WERI-Rb-1 (cell line): ENCODE data around the gene ABLIM2.

Experiments
- DNase-seq: peaks from one replicate; pipeline ENCODE4 v3.0.0-alpha.2; 2020
- H3K27ac ChIP-seq: fragments of 250-450 bp; sonication (Bioruptor Pico); 2 replicates; pipeline ENCODE4 v1.5.1; 2020; ENCODE audit warnings: mild to moderate bottlenecking, moderate library complexity
- H3K27me3 ChIP-seq: fragments of 250-450 bp; sonication (Bioruptor Pico); 2 replicates; pipeline ENCODE4 v1.5.1; 2021; ENCODE audit warnings: mild to moderate bottlenecking, low read depth, moderate library complexity; ENCODE audit not compliant: insufficient read depth, severe bottlenecking
- H3K36me3 ChIP-seq: fragments of 250-450 bp; sonication (Bioruptor Pico); 2 replicates; pipeline ENCODE4 v1.5.1; 2020; ENCODE audit warnings: mild to moderate bottlenecking, moderate library complexity
- H3K4me3 ChIP-seq: 2 replicates; pipeline ENCODE4 v1.5.1; 2011; ENCODE audit warnings: low read depth, mild to moderate bottlenecking, control low read depth, low read length
- H3K9me3 ChIP-seq: fragments of 250-450 bp; sonication (Bioruptor Pico); 2 replicates; pipeline ENCODE4 v1.5.1; 2021; ENCODE audit warnings: mild to moderate bottlenecking, moderate library complexity; ENCODE audit not compliant: severe bottlenecking
- TF ChIP-seq, protein P1 (sequence below): IDR thresholded peaks from 2 replicates; pipeline ENCODE4 v1.5.1; 2011; ENCODE audit warnings: low read depth, mild to moderate bottlenecking, control low read depth, inconsistent platforms, low read length

ABLIM2 gene

DNA sequence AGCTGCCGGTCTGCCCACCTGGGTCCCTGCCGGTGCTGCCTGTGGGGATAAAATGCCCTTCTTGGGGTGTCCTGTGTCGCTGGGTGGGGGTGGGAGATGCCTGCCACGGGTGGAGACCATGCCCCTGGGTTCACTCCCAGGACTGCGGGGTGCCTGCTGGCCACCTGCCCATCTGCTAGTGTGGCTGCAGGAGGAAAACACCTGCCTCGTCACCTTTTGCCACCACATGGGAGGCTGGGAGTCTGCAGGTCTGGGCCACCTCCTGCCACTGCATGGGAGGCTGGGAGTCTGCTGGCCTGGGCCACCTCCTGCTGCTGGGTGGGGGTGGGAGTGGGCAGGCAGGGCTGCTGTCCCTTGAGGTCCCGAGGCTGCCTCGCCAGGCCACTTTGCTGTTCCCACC, 160.2 kb downstream of the ABLIM2 start:
- H3K36me3 ChIP-seq = no peaks in the 10 kb centered on the region
- no peaks in the 10 kb centered on the region for H3K27me3 ChIP-seq
- no peak for DNase-seq
- no peak overlapping the region for H3K4me3 ChIP-seq
- TF ChIP-seq, protein P1, sequence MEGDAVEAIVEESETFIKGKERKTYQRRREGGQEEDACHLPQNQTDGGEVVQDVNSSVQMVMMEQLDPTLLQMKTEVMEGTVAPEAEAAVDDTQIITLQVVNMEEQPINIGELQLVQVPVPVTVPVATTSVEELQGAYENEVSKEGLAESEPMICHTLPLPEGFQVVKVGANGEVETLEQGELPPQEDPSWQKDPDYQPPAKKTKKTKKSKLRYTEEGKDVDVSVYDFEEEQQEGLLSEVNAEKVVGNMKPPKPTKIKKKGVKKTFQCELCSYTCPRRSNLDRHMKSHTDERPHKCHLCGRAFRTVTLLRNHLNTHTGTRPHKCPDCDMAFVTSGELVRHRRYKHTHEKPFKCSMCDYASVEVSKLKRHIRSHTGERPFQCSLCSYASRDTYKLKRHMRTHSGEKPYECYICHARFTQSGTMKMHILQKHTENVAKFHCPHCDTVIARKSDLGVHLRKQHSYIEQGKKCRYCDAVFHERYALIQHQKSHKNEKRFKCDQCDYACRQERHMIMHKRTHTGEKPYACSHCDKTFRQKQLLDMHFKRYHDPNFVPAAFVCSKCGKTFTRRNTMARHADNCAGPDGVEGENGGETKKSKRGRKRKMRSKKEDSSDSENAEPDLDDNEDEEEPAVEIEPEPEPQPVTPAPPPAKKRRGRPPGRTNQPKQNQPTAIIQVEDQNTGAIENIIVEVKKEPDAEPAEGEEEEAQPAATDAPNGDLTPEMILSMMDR = no peak
- no peaks in the 10 kb centered on the region for H3K9me3 ChIP-seq
- H3K27ac ChIP-seq = no peak overlapping the region

DNA sequence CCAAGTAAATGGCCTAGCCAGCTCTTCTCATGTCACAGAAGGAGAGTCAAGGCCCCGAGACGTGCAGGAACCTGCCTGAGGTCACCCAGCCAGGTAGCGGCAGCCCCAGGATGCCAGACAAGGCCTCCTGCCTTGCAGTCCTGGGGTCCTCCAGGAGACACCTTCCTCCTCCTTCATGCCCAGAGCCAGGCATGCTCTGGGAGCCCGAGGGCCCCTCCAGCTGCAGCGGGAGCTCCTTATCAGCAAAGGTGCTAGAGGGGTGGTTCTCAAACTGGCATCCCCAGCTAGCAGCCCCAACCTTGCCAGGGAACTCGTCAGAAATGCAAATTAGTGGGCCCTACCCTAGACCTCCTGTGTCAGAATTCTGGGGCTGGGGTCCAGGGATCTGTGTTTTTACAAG, 162.7 kb downstream of the ABLIM2 start:
- no peak for DNase-seq
- H3K27me3 ChIP-seq = no peaks in the 10 kb centered on the region
- H3K9me3 ChIP-seq = no peaks in the 10 kb centered on the region
- H3K36me3 ChIP-seq = no peaks in the 10 kb centered on the region
- H3K4me3 ChIP-seq = no peak overlapping the region
- H3K27ac ChIP-seq = no peak overlapping the region
- TF ChIP-seq, protein P1 = no peak

DNA sequence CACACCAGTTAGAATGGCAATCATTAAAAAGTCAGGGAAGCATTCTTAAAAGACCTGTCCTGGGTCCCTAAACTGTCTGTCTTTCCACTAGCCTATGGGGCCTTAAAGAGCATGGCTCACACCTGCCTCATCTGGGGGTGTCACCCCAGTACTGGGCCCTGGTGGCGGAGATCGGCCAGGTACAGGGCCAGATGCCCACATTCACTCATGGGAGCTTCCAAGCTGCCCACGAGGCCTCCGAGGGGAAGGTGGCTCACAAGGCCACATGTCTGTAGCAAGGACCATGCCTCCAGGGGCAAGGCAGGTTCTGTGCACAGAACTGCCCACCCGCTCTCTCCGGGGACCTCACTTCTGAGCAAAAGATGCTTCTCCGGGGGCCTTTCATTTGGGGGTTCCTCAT, 163.5 kb downstream of the ABLIM2 start:
- Histone ChIP-seq H3K27ac (no peak overlapping the region), H3K9me3 (no peaks in the 10 kb centered on the region), H3K36me3 (no peaks in the 10 kb centered on the region), H3K27me3 (no peaks in the 10 kb centered on the region), H3K4me3 (no peak overlapping the region)
- DNase-seq = no peak
- TF ChIP-seq, protein P1 = no peak

DNA sequence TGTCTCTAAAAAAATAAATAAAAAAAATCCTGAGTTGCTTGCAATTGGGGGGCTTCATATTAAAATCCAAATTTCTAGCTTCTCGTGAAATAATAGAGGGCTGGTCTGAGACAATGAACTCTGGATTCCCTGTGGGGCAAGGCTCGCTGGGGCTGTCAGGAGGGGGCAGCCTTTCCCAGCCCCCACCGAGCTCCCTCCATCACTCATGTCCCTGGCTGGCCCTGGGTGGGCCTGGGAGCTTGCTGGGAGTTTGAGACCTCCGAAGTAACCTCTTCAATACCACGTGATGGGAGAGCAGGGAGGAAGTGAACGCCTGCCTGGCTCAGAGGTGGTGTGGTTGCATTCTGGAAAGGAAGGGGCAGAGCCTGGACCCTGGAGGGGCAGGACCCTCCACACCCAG, 164.9 kb downstream of the ABLIM2 start:
- TF ChIP-seq, protein P1 = 0 out of 2 replicates have a peak, but pooled peaks have one; percentile 8
- Histone ChIP-seq H3K36me3 (no peaks in the 10 kb centered on the region), H3K27ac (no peak overlapping the region), H3K4me3 (no peak overlapping the region), H3K9me3 (no peaks in the 10 kb centered on the region), H3K27me3 (no peaks in the 10 kb centered on the region)
- no peak for DNase-seq

DNA sequence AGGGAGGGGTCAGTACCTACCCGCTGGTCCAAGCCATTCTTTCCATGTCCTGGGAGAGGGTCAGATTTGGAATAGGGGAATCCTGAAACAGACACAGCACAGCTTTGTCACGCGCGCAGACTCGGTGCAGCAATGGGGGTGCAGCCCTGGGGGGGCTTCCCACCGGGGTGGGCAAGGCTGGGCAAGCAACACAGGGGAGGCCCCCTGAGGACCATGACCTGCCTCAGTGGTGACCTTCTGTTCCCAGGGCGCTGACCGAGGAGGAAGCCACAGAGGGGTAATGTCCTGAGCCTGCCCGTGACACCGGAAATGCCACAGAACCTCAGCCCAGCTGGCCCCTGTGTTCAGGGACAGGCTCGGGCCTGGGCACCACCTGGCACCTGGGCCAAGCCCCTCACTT, 165.8 kb downstream of the ABLIM2 start:
- no peaks in the 10 kb centered on the region for H3K9me3 ChIP-seq
- no peak overlapping the region for H3K4me3 ChIP-seq
- H3K36me3 ChIP-seq = no peaks in the 10 kb centered on the region
- H3K27ac ChIP-seq = no peak overlapping the region
- TF ChIP-seq, protein P1 = no peak
- no peaks in the 10 kb centered on the region for H3K27me3 ChIP-seq
- no peak for DNase-seq

DNA sequence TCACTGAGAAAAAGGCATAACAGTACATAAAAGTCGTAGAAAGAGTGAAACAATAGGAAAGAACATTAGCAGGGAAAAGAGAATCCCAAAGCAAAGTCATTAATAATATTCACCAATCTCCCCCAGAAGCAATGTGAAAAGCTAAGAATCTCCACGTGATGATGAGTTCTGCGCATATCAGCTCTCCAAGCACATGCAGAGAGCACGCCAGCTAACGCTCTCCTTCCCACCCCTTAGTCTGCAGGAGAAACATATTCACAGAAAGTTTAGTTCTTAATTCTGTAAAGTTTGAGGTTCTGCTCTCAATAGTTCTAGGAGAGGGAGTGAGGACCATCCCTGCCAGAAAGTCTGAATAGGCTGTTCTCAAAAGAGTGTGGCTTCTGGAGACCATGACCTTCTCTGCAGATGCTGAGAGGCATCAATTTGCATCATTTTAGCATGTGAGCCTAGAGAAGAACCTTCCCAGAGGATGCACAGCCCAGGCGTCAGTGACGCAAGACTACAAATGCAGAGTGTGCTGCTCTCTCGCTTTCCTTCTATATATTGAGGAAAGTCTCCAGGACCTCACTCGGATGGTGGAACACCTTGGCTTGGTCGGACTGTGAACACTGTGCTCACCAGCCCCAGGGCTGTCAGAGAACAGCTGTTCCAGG, 167.7 kb downstream of the ABLIM2 start:
- no peak for DNase-seq
- no peak overlapping the region for H3K27ac ChIP-seq
- TF ChIP-seq, protein P1 = no peak
- no peak overlapping the region for H3K4me3 ChIP-seq
- H3K27me3 ChIP-seq = no peaks in the 10 kb centered on the region
- H3K36me3 ChIP-seq = no peaks in the 10 kb centered on the region
- no peaks in the 10 kb centered on the region for H3K9me3 ChIP-seq
